ENCODE results near the gene GLYR1. TPM values are rescaled to one million over a fixed set of nuclear protein-coding genes. Genes with fewer than 3 reads are reported as not detected.

GLYR1 gene
- total and polyA plus RNA-seq, 2 experiments from 2014 or later: 59.9 to 105 TPM

GRCh38 chr16:4839942-4840341, 7.1 kb downstream of the GLYR1 start (continued):
- TF ChIP-seq ZNF462 (CRISPR knock-in tag; IDR thresholded peaks at IDR 0.05): no peak
- no peak for TF ChIP-seq ZNF114 (CRISPR knock-in tag; IDR thresholded peaks at IDR 0.05)

GRCh38 chr16:4837733-4838501, 9.2 kb downstream of the GLYR1 start:
- Mint-ChIP-seq H3K27me3 (ENCODE audit: insufficient read depth, low read depth, poor library complexity) (peaks cover 2% of the 10 kb centered on the region), H3K4me3 (no peak overlapping the region), H3K4me1 (no peaks in the 10 kb centered on the region), H3K27ac (no peak overlapping the region), H3K36me3 (ENCODE audit: low read depth) (peaks cover 68% of the 10 kb centered on the region), H3K9me3 (no peaks in the 10 kb centered on the region)
- ATAC-seq (no peak), DNase-seq (ENCODE audit: low spot score) (no peak)
- H3K36me3 ChIP-seq (ENCODE audit: insufficient read depth): peaks cover 38% of the 10 kb centered on the region
- no peaks in the 10 kb centered on the region for H3K4me1 ChIP-seq (ENCODE audit: insufficient read depth)
- no peaks in the 10 kb centered on the region for H3K27me3 ChIP-seq (ENCODE audit: insufficient read depth)
- H3K9me2 ChIP-seq (ENCODE audit: insufficient read depth): no peaks in the 10 kb centered on the region
- no peak overlapping the region for H3K4me2 ChIP-seq
- H3F3A ChIP-seq (replicated peaks; ENCODE audit: low read depth): 0 out of 2 replicates have a peak, but pooled peaks cover 16% of the 10 kb centered on the region
- H4K20me1 ChIP-seq (replicated peaks; ENCODE audit: insufficient read depth): peaks cover 12% of the 10 kb centered on the region
- no peak overlapping the region for H3K4me3 ChIP-seq
- peaks cover 27% of the 10 kb centered on the region for H3K79me2 ChIP-seq (replicated peaks; ENCODE audit: insufficient read depth)
- no peak overlapping the region for H3K27ac ChIP-seq (ENCODE audit: low read depth)
- no peak overlapping the region for H2AFZ ChIP-seq
- TF ChIP-seq STAT1 (IDR thresholded peaks at IDR 0.05; ENCODE audit: unreplicated experiment): no peak
- TF ChIP-seq ZNF462 (CRISPR knock-in tag; IDR thresholded peaks at IDR 0.05): no peak
- TF ChIP-seq ZNF331 (CRISPR knock-in tag; IDR thresholded peaks at IDR 0.05; ENCODE audit: low read depth): no peak

Measured in GM23338 (cell line).